GM10266 (cell line): Measurements from ENCODE around the gene CLCN4.

Experiments used
- DNase-seq: peaks from one replicate; pipeline ENCODE4 v3.0.0; 2012; ENCODE audit errors: extremely low spot score
- TF ChIP-seq, protein P1 (sequence below): IDR thresholded peaks from 2 replicates; pipeline ENCODE4 v1.5.1; 2012; ENCODE audit warnings: mild to moderate bottlenecking, low read depth; ENCODE audit not compliant: control insufficient read depth, insufficient read depth; ENCODE audit errors: missing control alignments

CLCN4 gene

DNA sequence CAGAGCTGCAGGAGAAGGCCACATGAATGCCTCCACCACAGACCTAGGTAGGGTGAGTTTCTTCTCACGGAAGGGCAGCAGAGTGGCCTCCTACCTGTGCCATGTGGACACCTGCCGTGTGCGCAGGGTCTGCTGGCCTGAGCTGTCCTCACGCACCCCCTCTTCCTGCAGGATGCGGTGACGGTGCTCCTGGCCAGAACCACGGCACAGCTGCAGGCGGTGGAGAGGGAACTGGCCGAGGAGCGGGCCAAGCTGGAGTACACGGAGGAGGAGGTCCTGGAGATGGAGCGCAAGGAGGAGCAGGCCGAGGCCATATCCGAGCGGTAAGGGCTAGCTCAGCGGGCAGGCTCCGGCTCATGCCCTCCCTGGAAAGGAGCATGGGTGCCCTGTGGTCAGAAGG is 28.4 kb upstream of the CLCN4 start:
- TF ChIP-seq, protein P1, sequence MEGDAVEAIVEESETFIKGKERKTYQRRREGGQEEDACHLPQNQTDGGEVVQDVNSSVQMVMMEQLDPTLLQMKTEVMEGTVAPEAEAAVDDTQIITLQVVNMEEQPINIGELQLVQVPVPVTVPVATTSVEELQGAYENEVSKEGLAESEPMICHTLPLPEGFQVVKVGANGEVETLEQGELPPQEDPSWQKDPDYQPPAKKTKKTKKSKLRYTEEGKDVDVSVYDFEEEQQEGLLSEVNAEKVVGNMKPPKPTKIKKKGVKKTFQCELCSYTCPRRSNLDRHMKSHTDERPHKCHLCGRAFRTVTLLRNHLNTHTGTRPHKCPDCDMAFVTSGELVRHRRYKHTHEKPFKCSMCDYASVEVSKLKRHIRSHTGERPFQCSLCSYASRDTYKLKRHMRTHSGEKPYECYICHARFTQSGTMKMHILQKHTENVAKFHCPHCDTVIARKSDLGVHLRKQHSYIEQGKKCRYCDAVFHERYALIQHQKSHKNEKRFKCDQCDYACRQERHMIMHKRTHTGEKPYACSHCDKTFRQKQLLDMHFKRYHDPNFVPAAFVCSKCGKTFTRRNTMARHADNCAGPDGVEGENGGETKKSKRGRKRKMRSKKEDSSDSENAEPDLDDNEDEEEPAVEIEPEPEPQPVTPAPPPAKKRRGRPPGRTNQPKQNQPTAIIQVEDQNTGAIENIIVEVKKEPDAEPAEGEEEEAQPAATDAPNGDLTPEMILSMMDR, result no peak

DNA sequence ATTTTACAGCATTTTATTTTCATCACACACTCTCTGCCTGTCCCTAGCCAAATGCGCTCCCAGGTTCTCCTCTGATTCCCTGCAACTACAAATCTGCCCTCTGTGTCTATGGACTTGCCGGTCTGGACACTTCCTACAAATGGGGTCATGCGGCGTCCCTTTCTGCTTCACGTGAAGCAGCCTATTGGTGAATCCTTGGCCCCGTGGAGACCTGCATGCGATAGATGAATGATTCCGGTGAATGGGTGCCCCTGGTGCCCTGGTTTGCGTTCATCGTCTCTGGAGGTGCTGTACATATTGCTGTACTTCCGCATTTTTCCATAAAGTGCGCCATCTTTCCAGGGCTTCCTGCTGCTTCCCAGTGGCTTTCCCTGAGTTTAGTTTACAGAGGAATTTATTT is 27.5 kb upstream of the CLCN4 start:
- DNase-seq, result no peak
- TF ChIP-seq, protein P1, result no peak

More for the DNA sequence above, 28.4 kb upstream of the CLCN4 start:
- DNase-seq, result no peak

DNA sequence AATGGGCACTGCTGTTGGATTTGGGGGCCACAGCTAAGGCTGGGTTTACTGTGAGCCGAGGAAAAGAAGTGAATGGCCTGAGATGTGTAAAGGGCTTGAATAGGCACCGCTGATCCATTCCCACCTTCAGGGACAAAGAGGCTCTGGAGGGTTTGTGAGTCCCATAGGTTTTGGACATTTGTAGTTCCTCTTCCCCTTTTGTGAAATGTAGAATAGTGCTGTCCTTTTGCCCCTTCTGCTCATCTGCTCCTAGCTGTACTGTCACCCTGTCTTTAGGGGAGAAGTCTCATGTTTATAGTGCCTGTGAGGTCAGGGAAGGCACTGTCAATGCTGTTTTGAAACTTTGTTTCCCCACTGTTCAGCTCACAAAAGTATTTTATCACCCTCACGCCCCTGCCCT is 26.4 kb upstream of the CLCN4 start:
- no peak for DNase-seq
- TF ChIP-seq, protein P1, result no peak

DNA sequence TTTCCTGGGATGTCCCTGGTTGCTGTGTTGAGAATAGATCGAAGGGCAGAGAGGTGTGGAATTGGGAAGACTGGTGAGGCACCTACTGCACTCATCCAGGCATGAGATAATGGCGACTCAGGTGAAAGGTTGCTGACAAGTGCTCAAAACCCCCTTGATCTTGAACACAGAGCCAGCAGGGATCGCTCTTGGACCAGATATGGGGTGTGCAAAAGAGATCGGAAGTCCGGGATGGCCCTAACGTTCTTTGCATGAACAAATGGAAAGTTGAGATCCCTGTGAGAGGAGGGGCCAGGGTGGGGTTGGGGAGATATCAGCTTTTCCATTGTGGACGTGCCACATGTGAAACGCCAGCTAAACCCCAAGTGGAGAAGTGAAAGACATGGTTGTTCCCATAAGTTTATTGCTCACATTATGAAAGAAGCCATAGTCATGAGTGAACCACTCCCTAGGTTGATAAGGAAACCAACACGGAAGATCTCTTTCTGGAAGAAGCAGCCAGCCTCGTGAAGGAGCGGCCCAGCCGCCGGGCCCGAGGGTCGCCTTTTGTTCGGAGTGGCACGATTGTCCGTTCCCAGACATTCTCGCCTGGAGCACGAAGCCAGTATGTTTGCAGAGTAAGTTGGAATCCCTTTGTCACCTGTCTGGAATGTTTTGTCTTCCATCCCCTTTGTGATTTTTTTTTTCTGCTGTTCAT is 22.6 kb upstream of the CLCN4 start:
- no peak for DNase-seq
- TF ChIP-seq, protein P1, result no peak

DNA sequence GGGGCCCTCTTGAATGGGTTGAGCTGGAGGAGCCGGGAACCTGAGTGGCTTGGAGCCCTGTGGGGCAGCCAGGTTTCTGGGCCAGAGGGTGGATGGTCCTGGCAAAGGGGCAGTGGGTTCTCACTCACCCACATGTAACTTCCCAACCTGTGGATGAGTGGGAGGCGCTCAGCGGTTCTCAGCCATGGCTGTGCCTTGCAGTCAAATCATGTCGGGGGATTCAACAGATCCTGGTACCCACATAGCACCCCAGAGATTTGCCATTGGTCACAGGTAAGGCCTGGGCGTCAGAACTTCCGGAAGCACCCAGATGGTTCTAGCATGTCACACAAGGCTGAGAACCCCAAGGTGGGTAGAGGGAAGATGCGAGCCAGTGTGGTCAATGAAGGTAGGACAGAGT is 21.9 kb upstream of the CLCN4 start:
- TF ChIP-seq, protein P1, result no peak
- DNase-seq, result no peak

DNA sequence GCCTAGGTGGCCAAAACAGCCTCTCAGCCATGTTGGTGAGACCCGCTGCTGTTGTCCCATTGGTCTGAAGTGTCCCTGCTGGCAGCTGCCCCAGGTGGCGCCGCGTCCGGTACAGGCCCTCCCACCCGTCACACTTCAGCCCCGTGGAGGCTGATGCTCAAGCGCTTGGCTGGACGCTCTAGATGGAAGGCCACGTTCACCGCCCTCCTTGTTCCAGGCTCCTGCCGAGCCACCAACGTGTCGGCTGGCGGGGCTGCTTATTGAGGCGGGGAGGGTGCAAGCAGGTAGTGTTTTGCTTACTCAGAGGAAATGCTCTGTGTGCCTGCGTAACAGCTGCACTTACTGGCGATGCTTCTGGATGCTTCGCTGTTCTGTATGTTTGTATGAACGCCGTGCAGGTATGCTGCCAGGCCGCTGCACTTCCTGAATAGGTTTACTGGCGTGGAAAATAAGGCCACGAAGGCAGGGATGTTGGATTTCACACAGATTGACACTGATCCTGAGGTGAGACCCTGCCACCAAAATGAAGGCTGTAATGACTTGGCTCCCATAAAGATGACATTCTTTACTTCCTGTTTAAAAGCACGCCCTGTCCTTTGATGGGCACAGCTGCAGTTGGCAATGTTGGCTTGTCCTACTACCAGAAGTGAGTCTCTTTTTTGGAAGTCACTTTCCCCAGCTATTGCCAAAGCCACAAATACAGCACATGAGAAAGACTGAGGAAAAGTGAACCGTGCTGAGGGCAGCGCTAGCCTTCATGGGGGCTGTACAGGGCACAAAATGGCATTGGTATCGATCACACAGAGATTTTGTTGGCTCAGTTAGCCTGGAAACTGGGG is 21.0 kb upstream of the CLCN4 start:
- TF ChIP-seq, protein P1, result no peak
- no peak for DNase-seq

DNA sequence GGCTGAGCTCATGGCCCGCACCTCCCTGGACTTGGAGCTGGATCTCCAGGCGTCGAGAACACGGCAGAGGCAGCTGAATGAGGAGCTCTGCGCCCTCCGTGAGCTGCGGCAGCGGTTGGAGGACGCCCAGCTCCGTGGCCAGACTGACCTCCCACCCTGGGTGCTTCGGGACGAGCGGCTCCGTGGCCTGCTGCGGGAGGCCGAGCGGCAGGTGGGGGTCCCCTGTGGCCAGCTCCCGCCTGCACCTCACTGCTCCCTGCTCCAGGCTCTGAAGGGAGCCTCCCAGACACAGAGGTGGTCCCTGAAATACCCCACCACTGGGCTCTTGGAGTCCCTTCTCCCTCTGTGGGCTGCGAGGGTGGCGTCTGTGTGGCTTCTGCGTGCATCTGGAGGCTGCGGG is 18.0 kb upstream of the CLCN4 start:
- no peak for DNase-seq
- TF ChIP-seq, protein P1, result no peak
